Activated CD4-positive, alpha-beta T cell treated with anti-CD3 and anti-CD28 coated beads for 24 hours (primary cell): ENCODE data around the gene CCS.
"Not testable (repeated sequence)": the region's sequence is repeated elsewhere in the genome, so short reads cannot be mapped to it uniquely, and the experiment has no call there.

ENCODE experiments used
- DNase-seq, 2 donors: peaks; one replicate each; pipeline ENCODE4 v3.0.0-alpha.2; 2020; ENCODE audit warnings: low read depth in 2 of 2

Gene CCS

DNA sequence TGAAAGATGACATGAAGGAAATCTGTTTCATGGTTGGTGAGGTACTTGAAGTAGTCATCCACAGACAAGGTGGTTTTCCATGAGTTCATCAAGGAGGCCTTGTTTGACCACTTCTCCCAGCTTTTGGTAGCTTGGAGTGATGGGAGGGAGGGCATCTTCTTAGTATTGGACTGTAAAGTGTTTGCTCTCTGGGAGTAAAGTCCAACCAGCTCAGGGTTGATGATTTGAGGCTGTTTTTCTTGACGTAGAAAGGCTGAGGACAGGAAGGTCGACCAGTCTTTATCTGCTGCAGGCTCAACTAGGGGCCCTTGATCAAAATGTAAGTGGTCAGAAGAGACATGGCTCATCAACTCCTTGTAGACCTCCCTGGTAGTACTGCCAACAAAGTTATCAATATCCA lies 1.8 kb upstream of the CCS start:
- DNase-seq: no peak

DNA sequence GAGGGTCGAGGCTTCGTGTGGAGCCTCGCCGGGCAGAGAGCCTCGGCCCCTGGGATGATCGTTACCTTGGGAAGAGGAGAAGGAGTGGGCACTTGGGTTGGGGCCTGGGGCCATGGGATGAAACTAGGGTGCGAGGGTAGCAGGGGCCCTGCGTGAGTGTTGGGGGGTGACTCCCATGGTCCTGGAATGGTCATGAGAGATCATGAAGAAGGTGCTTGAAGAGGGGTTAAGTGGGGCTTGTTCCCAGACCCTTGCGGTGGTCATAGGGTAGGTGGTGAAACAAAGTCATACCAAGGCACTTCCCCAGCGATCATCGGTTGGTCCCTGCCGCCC lies 284 bp downstream of the CCS start:
- DNase-seq: no peak

DNA sequence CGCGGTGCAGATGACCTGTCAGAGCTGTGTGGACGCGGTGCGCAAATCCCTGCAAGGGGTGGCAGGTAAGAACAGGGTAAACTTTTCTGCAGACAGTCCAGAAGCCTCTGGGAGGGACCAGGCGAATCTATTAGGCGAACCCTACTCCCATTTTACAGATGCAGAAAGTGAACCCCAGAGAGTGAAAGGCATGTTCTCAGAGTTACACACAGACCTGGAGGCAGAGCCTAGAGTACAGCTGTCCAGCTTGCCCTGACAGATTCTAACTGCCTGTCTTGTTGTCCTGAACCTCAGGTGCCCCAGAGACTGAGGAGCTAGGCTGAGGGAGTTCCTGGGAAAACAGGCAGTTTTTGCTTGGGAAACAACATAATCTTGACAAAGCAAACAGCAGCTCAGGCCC lies 665 bp downstream of the CCS start:
- no peak for DNase-seq

DNA sequence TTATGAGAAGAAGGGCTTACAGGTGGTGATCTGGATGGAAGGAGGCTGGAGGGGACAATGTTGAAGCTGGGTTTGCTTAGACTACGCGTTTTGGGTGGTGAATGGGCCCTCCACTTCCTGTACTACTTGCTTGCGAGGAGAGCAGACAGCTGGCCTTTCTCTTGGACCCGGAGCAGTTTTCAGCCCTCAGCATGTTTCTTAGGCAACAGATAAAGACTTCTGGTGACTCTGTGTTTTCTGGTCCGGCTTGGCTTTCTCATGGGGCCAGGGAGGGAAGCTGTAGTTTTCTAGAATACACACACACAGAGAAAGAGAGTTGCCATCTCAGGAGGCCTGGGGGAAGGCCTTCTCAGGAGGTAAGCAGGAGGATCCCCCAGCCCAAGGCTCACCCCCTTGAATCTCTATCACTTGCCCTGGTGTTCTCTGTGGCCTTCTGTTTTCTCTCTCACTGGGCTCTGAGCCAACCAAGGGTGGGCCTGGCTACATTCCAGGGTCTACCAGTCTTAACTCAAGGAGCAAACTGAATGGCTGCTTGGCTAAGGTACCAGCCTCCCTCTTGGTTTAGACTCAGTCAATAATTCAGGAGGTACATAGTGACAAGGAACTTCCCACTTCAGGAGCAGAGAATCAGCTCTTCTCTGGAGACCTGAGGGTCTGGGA lies 2.4 kb downstream of the CCS start:
- DNase-seq: no peak

DNA sequence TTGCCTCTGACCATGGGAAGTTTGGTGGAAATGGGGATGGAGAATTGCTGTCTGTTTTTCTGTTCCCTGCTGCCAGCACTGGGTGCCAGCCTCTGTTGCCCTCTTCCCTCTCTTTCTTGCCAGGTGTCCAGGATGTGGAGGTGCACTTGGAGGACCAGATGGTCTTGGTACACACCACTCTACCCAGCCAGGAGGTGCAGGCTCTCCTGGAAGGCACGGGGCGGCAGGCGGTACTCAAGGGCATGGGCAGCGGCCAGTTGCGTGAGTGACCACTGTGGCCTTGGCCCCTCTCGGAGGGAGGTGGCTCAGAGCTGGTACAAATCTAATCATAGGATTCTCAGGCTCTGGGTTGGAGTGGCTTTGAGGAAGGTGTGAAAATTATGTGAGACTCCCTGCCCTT lies 6.0 kb downstream of the CCS start:
- no peak for DNase-seq

DNA sequence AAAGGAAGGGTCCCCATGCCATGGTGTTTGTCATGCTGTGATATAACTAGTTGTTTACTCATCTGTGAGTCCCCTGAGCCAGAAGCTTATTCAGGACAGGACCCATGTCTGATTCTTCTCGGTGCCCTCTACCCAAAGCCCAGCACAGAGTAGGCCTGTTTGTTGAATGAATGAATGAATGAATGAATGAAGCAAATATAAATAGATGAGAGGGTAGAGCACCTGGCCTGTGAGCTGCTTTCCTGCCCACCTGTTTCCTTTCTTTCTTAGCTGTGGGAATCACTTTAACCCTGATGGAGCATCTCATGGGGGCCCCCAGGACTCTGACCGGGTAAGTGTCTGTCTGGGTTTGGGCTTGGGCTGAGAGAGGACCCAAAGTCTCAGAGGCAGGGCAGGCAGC lies 7.2 kb downstream of the CCS start:
- no peak for DNase-seq

DNA sequence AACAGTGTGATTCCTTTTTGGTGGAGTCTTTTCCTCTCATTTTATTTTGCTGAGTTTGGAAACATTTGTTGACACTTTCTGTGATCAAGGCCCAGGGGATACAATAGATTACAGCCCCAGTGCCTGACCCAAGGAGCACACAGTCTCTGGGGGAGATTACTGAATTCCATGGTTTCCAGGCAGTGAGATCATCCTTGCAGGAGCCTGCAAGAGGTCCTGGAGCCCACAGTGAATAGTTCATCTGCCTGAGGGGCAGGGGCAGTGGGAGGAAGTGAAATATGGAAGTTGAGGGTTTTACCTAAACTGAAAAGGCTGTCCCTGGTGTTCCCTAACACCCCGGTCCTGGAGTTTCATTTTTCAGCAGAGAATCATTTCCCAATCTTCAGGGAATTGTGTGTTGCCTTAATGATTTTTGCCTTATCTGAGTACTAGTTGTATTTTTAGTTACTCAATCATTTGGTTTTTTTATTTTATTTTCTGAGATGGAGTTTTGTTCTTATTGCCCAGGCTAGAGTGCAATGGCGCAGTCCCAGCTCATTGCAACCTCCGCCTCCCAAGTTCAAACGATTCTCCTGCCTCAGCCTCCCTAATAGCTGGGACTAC lies 7.7 kb downstream of the CCS start:
- DNase-seq: no peak

DNA sequence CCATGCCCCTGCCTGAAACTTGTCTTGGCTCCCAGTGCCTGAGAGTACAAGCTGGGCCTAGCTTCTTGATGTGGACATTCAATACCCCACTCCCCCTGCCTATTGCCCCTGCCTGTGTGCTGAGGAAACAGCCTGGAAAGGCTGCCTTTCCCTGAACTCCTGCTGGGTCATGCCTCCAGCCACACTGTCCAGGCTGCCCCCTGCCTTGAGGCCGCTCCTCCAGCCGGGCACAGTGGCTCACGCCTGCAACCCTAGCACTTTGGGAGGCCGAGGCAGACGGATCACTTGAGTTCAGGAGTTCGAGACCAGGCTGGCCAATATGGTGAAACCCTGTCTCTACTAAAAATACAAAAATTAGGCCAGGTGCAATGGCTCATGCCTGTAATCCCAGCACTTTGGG lies 10.1 kb downstream of the CCS start:
- no peak for DNase-seq

DNA sequence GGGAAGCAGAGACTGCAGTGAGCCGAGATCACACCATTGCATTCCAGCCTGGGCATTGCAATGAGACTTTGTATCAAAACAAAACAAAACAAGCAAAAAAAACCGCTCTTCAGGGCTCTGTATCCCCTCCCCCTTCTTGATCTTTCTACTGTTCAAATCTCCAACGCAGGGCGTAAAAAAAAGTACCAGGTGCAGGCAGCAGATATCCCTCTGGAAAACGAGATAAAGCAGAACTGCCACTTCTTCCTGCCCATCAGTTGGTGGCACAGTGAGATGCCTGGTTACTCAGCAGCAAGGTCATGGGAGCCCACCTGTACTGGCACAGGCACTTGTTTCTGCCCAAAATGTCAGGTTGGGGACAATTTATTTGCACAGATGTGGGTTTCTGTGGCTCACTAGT lies 11.2 kb downstream of the CCS start:
- no peak for DNase-seq

DNA sequence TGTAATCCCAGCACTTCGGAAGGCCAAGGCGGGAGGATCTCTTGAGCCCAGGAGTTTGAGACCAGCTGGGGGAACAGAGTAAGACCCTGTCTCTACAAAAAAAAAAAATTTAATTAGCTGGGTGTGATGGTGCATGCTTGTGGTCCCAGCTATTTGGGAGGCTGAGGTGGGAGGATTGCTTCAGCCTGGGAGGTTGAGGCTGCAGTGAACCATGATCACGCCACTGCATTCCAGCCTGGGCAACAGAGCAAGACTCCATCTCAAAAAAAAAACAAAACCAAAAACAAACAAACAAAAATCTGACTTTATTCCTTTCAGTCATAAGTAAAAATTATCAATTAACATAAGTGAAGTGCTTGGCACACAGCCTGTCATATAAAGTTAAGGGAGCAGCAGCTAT lies 13.6 kb downstream of the CCS start:
- not testable (repeated sequence) for DNase-seq

DNA sequence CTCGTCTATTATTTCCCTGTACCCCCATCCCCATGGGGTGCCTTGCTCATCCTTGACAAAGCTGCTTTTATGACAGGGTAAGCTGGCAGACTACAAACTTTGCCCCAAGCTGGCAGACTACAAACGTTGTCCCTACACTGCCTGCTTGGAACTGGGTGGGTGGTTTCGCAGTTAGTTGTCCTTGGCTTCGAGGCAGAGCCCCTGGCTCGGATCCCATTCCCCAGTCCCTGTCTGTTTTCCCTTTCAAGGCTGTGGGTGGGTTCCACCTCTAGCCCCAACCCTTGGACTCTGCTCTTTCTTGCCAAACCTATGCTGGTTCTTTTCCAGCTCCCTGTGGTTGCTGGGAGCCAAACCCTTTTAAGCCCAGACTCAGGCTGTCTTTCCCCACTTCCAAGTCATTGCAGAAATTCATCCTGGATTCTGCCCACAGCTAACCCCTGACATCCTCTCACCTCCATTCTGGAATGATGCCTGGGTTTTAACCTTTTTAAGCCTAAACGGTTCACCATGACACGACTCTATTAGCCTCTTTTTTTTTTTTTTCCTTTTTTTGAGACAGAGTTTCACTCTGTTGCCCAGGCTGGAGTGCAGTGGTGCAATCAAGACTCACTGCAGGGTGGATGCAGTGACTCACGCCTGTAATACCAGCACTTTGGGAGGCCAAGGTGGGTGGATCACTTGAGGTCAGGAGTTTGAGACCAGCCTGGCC lies 14.3 kb downstream of the CCS start:
- no peak for DNase-seq

DNA sequence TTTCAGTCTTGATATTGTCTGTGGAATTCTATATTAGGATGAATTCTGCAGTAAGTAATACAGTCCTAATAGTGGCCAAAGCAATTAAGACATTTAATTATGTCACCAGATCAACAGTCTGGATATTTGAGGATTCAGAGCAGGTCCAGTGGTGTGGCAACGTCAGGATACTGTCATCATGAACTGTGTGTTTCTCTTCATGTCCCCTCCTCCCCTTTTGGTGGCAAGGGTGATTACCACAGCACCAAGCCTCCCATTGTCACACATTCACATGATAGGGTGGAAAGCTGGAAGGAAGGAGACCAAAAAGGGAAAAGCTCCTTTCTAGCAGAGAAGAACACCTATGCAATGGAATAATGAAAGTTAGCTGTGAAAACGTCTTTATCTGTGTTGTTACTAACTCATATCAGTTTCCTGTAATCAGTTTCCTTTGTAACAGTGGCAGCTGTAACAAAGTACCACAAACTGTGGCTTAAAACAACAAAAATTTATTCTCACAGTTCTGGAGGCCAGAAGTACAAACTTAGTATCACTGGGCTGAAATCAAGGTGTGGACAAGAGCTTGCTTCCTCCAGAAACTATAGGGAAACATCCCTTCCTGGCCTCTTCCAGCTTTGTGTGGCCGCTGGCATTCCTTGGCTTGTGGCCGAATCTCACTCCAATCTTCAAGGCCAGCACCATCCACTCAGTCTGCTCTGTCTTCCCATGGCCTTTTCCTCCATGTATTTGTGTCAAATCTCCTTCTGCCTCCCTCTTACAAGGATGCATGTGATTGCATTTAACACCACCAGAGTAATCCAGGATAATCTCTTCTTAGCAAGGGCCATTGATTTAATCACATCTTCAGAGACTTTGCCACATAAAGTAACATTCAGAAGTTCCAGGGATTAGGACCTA lies 17.0 kb downstream of the CCS start:
- no peak for DNase-seq

DNA sequence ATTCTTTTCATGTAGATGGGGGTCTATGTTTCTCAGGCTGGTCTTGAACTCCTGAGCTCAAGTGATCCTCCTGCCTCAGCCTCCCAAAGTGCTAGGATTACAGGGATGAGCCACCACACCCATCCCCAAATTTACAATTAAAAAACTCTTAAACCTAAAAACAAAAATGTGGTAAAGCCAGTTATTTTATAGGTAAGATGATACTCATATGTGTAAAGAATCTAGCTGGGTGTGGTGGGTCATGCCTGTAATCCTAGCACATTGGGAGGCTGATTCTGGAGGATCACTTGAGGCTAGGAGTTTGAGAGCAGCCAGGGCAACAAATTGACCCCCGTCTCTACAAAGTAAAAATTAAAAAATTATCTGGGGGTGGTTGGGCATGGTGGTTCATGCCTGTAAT lies 19.5 kb downstream of the CCS start:
- DNase-seq: no peak

DNA sequence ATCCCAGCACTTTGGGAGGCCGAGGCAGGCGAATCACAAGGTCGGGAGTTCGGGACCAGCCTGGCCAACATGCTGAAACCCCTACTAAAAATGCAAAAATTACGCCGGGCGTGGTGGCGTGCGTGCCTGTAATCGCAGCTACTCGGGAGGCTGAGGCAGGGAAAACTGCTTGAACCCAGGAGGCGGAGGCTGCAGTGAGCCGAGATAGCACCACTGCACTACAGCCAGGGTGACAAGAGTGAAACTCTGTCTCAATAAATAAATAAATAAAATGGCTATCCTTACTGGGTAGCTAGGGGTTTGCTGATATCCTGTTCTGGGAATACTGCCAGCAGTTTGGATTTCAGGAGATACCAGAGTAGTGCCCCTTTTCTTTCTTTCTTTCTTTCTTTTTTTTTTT lies 21.1 kb downstream of the CCS start:
- DNase-seq: no peak

DNA sequence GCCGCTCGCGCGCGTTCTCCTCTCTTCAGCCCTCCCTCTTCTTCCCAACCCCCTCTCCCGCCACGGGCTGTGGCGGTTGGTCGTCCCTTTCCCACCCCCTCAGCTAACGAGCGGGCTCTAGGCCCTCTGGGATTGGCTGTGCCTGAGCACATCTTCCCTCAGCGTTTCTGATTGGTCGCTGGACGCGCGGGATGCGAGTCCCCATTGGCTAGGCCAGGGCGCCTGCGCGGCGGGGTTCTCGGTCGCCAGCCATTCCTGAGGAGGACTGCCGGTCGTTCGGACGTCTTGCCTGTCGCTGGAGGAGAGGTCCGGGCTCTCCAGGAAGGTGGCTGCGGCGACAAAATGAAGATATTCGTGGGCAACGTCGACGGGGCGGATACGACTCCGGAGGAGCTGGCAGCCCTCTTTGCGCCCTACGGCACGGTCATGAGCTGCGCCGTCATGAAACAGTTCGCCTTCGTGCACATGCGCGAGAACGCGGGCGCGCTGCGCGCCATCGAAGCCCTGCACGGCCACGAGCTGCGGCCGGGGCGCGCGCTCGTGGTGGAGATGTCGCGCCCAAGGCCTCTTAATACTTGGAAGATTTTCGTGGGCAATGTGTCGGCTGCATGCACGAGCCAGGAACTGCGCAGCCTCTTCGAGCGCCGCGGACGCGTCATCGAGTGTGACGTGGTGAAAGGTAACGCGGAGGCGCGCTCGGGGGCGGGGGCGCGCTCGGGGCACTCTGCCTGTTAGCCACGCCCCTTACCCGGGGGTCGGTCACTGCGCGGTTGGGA lies 23.6 kb downstream of the CCS start, which contains the start of gene RBM14:
RBM14 (plus strand) TSS at position 252 of the 776 bp plus-strand sequence; CDS start at position 343, 91 bp downstream.
- DNase-seq: peak; percentile 94 to 97

DNA sequence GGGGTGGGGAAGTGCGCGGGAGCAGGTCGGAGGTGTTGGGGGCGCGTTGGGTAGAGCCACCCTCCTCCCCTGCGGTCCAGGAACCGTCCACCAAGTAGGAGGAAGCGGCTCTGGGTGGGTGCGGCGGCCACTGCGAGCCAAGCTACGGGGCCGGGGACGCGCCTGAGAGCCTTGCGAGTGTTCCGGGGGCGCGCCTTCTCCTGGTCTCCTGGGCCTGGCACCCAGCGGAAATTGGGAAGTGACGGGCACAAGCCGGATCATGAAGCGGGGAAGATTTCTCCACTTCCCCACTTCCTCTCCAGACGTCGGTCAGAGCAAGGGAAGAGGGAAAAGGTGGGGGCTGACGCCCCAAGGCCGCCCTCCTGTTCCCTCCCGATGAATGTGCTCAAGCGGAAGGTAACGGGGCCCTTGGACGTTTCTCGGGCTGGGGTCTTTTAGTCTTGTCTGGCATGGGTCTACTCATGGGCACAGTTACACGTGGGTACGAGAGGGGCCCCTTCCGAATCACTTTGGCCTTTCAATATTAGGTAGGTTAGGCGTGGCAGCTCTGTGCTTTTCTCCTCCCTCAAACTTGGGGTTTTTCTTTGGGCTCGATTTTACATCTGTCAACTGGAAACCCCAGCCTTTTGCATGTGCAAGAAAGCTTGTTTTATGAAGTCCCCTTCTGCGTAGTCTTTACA lies 24.3 kb downstream of the CCS start:
- no peak for DNase-seq

DNA sequence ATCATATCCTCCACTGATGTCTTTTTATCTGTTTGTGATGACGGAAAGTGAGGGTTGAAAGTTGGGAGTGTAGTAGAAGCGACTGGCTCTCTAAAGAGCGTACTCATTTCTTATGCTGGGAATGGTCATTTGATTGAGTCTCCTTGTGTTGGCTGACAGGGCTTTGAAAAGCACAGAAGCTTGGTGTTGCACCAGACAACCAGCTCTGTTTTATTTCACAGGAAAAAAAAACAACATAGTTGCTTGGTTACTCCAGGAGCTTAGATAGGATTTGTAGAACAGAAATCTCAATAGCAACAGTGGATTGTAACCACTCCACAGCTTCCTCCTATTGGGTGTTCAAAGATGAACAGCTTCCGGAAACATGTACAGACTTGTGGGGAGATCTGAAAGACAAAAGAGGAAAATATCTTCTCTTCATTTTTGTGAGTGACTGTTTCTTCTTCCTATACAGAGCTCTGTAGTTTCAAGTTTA lies 26.1 kb downstream of the CCS start:
- DNase-seq: no peak

DNA sequence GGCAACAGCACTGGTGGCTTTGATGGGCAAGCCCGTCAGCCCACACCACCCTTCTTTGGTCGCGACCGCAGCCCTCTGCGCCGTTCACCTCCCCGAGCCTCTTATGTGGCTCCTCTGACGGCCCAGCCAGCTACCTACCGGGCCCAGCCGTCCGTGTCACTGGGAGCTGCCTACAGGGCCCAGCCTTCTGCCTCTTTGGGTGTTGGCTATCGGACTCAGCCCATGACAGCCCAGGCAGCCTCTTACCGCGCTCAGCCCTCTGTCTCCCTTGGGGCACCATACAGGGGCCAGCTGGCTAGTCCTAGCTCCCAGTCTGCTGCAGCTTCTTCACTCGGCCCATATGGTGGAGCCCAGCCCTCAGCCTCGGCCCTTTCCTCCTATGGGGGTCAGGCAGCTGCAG lies 31.5 kb downstream of the CCS start:
- DNase-seq: no peak

DNA sequence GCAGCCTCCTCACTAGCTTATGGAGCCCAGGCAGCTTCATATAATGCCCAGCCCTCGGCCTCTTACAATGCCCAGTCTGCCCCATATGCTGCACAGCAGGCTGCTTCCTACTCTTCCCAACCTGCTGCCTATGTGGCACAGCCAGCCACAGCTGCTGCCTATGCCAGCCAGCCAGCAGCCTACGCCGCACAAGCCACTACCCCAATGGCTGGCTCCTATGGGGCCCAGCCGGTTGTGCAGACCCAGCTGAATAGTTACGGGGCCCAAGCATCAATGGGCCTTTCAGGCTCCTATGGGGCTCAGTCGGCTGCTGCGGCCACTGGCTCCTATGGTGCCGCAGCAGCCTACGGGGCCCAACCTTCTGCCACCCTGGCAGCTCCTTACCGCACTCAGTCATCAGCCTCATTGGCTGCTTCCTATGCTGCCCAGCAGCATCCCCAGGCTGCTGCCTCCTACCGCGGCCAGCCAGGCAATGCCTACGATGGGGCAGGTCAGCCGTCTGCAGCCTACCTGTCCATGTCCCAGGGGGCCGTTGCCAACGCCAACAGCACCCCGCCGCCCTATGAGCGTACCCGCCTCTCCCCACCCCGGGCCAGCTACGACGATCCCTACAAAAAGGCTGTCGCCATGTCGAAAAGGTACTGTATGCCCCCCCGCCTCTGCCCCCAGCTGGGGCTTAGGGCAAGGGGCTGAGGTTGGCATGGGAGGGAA lies 32.2 kb downstream of the CCS start:
- DNase-seq: no peak

DNA sequence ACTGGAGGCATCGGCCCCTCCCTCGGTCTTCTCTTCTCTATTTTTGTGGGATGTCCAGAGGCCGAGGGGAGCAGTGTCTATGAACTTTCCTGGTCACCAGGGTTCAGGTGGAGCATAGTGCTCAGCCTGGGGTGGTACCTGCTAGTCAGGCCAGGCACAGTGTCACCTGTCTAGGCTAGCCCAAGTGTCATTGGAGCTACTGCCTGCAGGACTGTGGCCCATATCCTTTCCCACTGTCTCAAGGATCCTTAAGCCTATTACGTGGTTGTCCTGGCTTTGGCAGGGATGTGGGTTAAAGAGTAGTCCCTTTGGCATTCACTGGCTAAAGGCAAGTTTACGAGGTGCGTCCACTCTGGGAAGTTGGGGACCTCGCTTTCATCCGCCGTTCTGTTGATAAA lies 32.8 kb downstream of the CCS start:
- DNase-seq: no peak
